Subcutaneous adipose tissue (tissue), 4 donors: Measurements from ENCODE around the gene EHMT1. TPM values are rescaled to one million over a fixed set of nuclear protein-coding genes. Genes with fewer than 3 reads are reported as not detected.

Experiments used
- total RNA-seq, 4 donors: library from RNA; depleted of rRNA; stranded (reverse); fragments of >200 nt; gene quantifications; one replicate each; pipeline ENCODE4 v1.1.0, GENCODE V29; 2016
- TF ChIP-seq, protein P1 (sequence below): fragments of 450-650 bp; IDR thresholded peaks from one replicate; pipeline ENCODE4 v1.5.1; 2016; ENCODE audit warnings: low read depth, mild to moderate bottlenecking, control low read depth, antibody characterized with exemption, moderate library complexity

Gene EHMT1
- total RNA-seq, 4 donors from 2014 or later, result 53.2 to 168 (median 65.9) TPM

GRCh38 chr9:137809040-137809576 lies 190.3 kb downstream of the EHMT1 start:
- TF ChIP-seq, protein P1, sequence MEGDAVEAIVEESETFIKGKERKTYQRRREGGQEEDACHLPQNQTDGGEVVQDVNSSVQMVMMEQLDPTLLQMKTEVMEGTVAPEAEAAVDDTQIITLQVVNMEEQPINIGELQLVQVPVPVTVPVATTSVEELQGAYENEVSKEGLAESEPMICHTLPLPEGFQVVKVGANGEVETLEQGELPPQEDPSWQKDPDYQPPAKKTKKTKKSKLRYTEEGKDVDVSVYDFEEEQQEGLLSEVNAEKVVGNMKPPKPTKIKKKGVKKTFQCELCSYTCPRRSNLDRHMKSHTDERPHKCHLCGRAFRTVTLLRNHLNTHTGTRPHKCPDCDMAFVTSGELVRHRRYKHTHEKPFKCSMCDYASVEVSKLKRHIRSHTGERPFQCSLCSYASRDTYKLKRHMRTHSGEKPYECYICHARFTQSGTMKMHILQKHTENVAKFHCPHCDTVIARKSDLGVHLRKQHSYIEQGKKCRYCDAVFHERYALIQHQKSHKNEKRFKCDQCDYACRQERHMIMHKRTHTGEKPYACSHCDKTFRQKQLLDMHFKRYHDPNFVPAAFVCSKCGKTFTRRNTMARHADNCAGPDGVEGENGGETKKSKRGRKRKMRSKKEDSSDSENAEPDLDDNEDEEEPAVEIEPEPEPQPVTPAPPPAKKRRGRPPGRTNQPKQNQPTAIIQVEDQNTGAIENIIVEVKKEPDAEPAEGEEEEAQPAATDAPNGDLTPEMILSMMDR, result no peak

DNA sequence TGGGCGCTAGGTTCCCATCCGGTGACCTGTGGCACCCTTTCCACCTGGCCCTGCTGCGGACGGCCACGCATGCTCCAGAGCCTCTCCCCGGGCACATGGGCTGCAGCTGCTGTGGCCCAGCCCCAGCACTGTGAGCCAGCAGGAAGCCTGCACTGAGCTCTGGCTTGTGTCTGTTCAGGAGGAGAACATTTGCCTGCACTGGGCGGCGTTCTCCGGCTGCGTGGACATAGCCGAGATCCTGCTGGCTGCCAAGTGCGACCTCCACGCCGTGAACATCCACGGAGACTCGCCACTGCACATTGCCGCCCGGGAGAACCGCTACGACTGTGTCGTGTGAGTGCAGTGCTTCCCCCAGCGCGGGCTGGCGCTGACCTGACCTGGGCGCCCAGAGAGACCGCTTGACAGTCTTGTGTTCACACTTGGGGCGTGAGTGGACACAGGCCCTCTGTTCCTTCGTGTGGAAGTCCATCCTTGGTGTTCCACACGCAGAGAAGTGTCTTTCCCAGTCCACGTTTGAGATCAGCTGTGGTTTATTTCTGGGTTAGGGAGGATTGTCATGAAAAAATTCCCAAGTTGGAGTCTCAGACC lies 192.6 kb downstream of the EHMT1 start:
- TF ChIP-seq, protein P1, result no peak

DNA sequence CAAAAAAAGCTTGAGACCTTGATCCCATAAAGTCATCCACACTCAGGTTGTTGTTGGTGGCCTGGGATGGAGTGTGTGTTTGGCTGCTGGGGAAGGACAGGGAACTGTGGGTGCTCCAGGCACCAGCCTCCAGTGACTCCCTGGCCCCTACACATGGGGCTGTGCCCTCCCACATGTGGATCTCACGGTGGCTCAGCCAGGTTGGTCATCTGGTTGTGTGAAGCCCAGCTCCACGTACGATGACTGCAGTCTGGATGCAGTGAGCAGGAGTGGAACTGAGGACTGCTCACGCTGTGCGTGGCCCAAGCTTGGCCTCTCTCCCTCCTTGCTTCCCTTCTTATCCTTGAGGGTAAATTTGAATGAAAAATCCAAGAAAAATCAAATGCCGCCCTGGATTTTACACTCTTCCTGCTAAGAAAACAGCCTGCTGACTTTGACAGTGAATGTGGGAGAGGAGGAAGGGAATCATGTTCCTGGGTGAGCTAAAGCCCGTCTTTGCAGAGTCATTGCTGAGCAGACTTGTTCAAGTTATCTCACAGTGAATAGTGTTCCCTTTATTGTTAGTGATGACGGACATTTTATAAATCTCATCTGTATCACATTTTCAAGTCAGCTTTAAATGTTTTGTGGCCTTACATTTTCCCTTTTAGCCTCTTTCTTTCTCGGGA lies 193.7 kb downstream of the EHMT1 start:
- TF ChIP-seq, protein P1, result no peak

DNA sequence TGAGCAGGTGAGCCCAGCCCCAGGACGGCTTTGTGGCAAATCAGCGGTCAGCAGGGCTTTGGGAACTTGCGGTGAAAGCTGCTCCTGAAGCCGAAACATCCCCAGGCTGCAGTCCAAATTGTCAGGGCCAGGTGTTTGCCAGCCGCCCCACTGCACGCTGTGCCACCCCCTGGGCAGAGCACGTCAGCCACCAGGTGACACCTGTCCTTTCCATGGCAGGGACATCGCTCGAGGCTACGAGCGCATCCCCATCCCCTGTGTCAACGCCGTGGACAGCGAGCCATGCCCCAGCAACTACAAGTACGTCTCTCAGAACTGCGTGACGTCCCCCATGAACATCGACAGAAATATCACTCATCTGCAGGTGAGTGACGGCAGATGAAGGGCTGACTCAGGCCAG lies 194.4 kb downstream of the EHMT1 start:
- TF ChIP-seq, protein P1, result no peak

- TF ChIP-seq, protein P1, result no peak
Measured at GRCh38 chr9:137813651-137814415, 195.0 kb downstream of the EHMT1 start.

- TF ChIP-seq, protein P1, result no peak
Measured at GRCh38 chr9:137814436-137814835, 195.6 kb downstream of the EHMT1 start.

DNA sequence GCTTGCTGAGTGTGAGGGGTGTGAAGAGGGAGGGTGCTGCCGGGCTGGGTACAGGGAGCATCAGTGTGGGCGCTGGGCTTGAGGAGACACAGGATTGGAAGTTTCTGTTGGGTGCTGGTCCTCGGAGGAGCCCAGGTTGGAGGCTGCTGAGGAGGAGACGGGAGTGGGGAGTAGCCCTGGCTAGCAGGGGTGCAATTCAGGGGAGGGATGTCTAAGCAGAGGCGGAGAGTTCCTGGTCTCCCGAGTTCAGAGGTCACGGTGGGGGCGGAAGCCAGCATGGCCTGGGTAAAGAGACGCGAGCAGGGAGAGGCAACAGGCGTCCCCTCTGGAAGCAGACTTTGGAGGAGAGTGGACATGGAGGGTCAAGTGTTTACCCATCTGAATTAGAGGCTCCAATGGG lies 196.0 kb downstream of the EHMT1 start:
- TF ChIP-seq, protein P1, result no peak
